ENCODE data around the gene BASP1. TPM values are rescaled to one million over a fixed set of nuclear protein-coding genes. Genes with fewer than 3 reads are reported as not detected.
A peak's percentile ranks its signal among the peaks of the same experiment; 100 is the strongest.

Gene BASP1
- total RNA-seq, 2 experiments from 2014 or later: not detected

DNA sequence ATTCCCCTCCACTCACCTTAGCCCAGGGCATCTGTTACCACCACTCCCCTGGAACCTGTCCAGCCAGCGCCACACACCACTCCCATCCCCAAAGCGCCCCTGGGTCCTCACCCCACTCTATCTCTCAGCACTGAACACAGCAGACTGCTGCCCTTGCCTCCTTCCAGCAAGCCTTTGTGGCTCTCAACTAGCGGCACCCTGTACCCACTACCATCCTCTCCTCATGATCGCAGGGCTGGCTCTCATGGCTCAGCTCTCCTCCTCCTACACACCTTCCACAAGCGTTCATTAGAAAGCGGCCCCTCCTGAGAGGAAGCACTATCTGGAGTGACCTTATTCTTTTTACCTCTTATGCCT lies 13.3 kb upstream of the BASP1 start:
- ChIA-PET POLR2A (no interaction called here), CTCF (interaction anchor here (2.4 kb wide), 1 partner anchor 12 kb away, joined by 7 read pairs; no protein-coding TSS in a partner anchor)
- no peak overlapping the region for H3K4me3 Mint-ChIP-seq
- no peaks in the 10 kb centered on the region for H3K9me3 Mint-ChIP-seq
- no peaks in the 10 kb centered on the region for H3K36me3 Mint-ChIP-seq (ENCODE audit: low read depth)
- no peak for DNase-seq
- H3K4me1 Mint-ChIP-seq: no peaks in the 10 kb centered on the region
- H3K27me3 Mint-ChIP-seq: no peaks in the 10 kb centered on the region
- no peak overlapping the region for H3K27ac Mint-ChIP-seq

DNA sequence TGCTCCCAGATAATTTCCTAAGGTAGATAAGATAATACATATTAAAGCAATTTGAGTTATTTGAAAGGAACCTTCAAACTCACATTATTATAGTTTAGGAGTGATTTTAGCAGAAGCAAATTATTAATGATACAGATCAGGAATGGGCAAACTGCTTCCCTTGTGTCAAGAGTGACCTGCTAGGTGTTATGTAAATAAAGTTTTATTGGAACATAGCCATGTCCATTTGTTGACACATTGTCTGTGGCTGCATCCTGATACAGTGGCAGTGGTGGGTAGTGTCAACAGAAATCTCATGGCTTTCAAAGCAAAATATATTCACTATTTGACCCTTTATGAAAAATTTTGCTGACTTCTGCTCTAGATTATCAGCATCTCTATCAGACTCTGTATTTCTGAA lies 11.4 kb upstream of the BASP1 start:
- ChIA-PET POLR2A (no interaction called here), CTCF (no interaction called here)
- no peak overlapping the region for H3K27ac Mint-ChIP-seq
- H3K9me3 Mint-ChIP-seq: no peaks in the 10 kb centered on the region
- no peaks in the 10 kb centered on the region for H3K27me3 Mint-ChIP-seq
- no peak overlapping the region for H3K4me3 Mint-ChIP-seq
- DNase-seq: no peak
- H3K36me3 Mint-ChIP-seq (ENCODE audit: low read depth): no peaks in the 10 kb centered on the region
- H3K4me1 Mint-ChIP-seq: no peaks in the 10 kb centered on the region

- H3K27me3 Mint-ChIP-seq: peaks cover 22% of the 10 kb centered on the region
- H3K27ac Mint-ChIP-seq: no peak overlapping the region
- DNase-seq: no peak
- no peaks in the 10 kb centered on the region for H3K36me3 Mint-ChIP-seq (ENCODE audit: low read depth)
- no peaks in the 10 kb centered on the region for H3K9me3 Mint-ChIP-seq
- no peaks in the 10 kb centered on the region for H3K4me1 Mint-ChIP-seq
- H3K4me3 Mint-ChIP-seq: no peak overlapping the region
- ChIA-PET POLR2A (no interaction called here), CTCF (no interaction called here)
Observed at GRCh38 chr5:17212191-17212590, 5.2 kb upstream of the BASP1 start.

GRCh38 chr5:17212996-17213395 lies 4.4 kb upstream of the BASP1 start:
- no peaks in the 10 kb centered on the region for H3K9me3 Mint-ChIP-seq
- no peaks in the 10 kb centered on the region for H3K4me1 Mint-ChIP-seq
- DNase-seq: no peak
- no peak overlapping the region for H3K27ac Mint-ChIP-seq
- ChIA-PET POLR2A (no interaction called here), CTCF (interaction anchor here (0.8 kb wide), 1 partner anchor 13 kb away, joined by 3 read pairs; no protein-coding TSS in a partner anchor)
- H3K36me3 Mint-ChIP-seq (ENCODE audit: low read depth): no peaks in the 10 kb centered on the region
- no peak overlapping the region for H3K4me3 Mint-ChIP-seq
- peaks cover 22% of the 10 kb centered on the region for H3K27me3 Mint-ChIP-seq

DNA sequence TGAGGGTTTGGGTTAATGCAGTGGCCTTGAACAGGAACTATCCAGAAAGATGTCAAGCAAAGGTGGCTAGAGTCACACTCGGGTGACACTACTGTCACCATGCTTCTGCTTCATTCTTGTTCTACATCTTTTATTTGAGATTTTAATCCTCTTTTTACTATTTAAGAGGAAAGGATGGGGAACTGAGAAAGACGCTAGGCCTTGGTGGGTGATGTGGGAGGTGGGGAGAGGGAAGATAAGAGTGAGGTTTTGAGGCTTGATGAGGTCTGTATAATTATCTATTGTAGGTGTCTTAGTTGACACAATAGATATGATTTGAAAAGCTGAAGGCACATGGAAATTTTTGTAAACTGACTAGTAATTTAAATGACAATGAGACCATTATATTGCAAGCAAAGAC lies 3.5 kb upstream of the BASP1 start:
- Mint-ChIP-seq H3K9me3 (no peaks in the 10 kb centered on the region), H3K27ac (no peak overlapping the region), H3K36me3 (ENCODE audit: low read depth) (no peaks in the 10 kb centered on the region), H3K27me3 (peaks cover 27% of the 10 kb centered on the region), H3K4me3 (no peak overlapping the region), H3K4me1 (no peaks in the 10 kb centered on the region)
- DNase-seq: no peak
- ChIA-PET CTCF (no interaction called here), POLR2A (no interaction called here)

DNA sequence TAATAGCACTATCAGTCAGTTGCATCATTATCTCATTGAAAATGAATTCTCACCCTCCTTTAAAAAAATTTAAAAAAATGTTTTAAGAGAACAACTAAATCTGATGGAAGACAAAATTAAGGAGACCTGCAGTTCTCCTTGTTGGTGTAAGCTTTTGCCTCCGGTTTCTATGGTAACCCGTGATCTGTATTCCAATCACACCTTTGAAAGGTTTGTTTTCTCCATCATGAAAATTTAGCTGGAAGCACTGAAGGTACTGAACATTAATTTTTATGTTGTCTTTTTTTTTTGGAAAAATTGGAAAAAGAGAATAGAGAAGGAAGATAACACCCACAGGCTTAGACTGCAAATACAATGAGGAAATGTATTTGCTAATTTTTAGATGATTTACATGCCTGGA lies 2.5 kb upstream of the BASP1 start:
- POLR2A ChIA-PET: no interaction called here

GRCh38 chr5:17215361-17215760 lies 2.1 kb upstream of the BASP1 start:
- Mint-ChIP-seq H3K27me3 (peaks cover 40% of the 10 kb centered on the region), H3K9me3 (no peaks in the 10 kb centered on the region), H3K36me3 (ENCODE audit: low read depth) (no peaks in the 10 kb centered on the region), H3K4me3 (no peak overlapping the region), H3K4me1 (no peaks in the 10 kb centered on the region), H3K27ac (no peak overlapping the region)
- ChIA-PET CTCF (interaction anchor here (1.2 to 2.0 kb wide), 4 partner anchors 12 to 1101 kb away, joined by 3 to 14 read pairs (median 6); no protein-coding TSS in a partner anchor), POLR2A (no interaction called here)
- DNase-seq: no peak

More for the DNA sequence above, 2.5 kb upstream of the BASP1 start:
- Mint-ChIP-seq H3K27me3 (peaks cover 37% of the 10 kb centered on the region), H3K36me3 (ENCODE audit: low read depth) (no peaks in the 10 kb centered on the region), H3K4me1 (no peaks in the 10 kb centered on the region), H3K9me3 (no peaks in the 10 kb centered on the region), H3K4me3 (no peak overlapping the region), H3K27ac (no peak overlapping the region)
- CTCF ChIA-PET: interaction anchor here (2.0 kb wide), 1 partner anchor 1090 kb away, joined by 14 read pairs; no protein-coding TSS in a partner anchor
- DNase-seq: no peak

DNA sequence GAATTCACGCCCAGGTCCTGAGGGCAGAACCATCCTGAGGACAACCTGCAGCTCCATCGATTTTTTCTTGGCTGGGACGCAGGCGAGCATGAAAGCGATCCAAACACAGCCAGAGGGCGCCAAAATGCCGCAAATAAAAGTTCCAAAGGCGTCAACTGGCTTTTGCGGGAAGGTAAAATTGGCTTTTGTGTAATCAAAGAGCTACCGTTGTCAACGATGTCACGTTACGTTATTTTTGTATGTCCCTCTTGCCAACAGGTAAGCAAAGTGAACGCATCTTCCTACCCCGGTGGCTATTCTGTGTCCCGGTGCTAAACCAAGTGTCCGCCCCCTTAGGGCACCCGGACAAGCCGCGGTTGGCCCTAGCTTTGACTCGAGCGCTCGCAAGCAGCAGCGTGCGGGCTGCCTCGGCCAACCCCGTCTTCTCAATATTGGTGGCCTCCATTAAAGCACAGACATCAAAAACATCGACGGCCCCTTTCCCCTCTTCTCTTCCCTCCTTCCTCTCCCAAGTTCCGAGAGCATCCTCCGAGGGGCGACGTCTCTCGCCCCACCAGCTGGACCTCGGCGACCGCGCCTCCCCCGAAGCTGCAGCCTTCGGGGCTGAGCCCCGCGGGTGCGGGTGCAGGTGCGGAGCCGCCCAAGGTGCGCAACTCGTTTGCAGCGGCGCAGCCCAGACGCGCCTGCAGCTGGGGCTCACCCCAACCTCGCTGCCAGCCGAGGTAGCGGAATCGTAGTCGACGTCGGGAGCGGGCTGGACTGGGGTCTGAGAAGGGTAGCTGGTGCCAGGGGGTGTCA lies 1.1 kb upstream of the BASP1 start:
- no peaks in the 10 kb centered on the region for H3K9me3 Mint-ChIP-seq
- no peak overlapping the region for H3K27ac Mint-ChIP-seq
- H3K27me3 Mint-ChIP-seq: peaks cover 40% of the 10 kb centered on the region
- H3K4me3 Mint-ChIP-seq: no peak overlapping the region
- CTCF ChIA-PET: interaction anchor here (1.1 to 2.0 kb wide), 5 partner anchors 10 to 1100 kb away, joined by 3 to 14 read pairs (median 4); no protein-coding TSS in a partner anchor
- peak; percentile 42 for DNase-seq
- H3K4me1 Mint-ChIP-seq: no peaks in the 10 kb centered on the region
- H3K36me3 Mint-ChIP-seq (ENCODE audit: low read depth): no peaks in the 10 kb centered on the region
- POLR2A ChIA-PET: no interaction called here

DNA sequence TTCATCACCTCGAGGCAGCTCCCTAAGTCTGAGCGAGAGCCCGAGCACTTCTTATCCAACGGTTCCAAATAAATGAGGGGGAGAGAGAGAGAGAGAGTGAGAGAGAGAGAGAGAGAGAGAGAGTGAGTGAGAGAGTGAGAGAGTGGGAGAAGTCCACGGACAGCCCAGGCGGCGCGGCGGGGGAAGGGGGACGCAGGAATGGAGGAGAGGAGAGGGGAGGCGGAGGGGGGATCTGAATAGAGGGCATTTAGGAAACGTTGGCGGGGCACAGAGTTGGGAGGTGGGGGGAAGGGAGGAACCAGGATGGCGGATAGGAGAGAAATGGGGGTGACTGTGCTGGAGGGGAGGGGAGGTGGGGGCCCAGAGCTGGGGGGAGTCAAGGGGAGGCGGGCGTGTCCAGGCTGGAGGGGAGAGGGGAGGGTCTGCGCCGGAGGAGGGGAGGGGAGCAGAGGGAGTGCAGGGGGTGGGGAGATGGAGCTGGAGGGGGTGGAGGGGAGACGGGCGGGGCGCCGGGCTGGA lies 398 bp upstream of the BASP1 start:
- ChIA-PET POLR2A (no interaction called here), CTCF (interaction anchor here (1.7 to 2.0 kb wide), 2 partner anchors 14 to 1088 kb away, joined by 7 to 14 read pairs; no protein-coding TSS in a partner anchor)
- Mint-ChIP-seq H3K9me3 (no peaks in the 10 kb centered on the region), H3K36me3 (ENCODE audit: low read depth) (no peaks in the 10 kb centered on the region), H3K27ac (no peak overlapping the region), H3K27me3 (peaks cover 40% of the 10 kb centered on the region), H3K4me3 (no peak overlapping the region), H3K4me1 (no peaks in the 10 kb centered on the region)
- no peak for DNase-seq

DNA sequence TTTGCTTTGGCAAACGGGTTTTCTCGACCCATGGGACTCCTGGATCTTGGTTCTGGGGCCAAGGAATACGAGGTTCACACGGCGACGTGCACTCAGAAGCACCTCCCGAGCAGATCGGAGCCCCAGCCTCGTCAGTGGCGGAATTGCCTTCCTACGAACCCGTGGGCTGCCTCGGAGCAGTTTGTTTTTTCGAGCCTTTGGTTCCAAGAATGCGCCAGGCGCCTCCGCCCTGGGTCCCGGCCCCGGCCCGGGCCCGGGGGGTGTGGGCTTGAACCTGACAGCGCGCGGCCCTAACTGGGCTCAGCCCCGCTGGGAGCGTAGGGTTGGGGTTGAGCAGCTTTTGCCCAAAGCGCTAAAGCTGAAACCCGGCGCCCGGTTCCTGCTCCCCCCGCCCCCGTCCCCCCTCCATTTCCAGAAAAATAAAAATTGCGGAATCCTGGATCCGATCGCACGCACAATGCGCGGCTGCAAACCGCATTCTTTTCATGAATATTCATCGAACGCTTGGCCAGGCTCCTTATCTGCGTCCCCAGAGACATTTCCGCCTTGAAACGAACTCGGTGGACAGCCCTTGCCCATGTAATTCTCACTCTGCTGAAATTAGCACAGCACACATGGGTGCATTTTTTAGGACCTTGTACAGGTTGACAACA lies 1.0 kb downstream of the BASP1 start:
- ChIA-PET POLR2A (no interaction called here), CTCF (no interaction called here)
- H3K4me1 Mint-ChIP-seq: no peaks in the 10 kb centered on the region

DNA sequence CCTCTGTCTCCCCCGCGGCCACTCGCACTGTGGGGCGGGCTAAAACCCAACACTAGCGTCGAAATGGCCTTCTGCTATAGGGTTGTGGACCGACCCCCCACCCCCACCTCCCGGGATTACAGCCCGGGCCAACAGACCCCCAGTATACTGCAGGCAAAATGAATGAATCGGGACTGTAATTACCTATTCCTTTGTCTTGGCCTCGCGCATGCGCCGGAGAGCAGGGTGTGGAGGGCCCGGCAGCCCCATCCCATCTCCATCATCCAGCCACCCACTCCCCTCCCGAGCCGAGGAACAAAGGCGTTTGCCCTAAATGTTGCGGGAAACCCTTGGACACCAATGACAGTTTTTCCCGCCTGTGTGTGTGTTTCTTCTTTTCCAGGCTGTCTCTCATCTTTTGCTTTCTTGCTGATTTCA lies 1.6 kb downstream of the BASP1 start:
- ChIA-PET POLR2A (no interaction called here), CTCF (no interaction called here)
- Mint-ChIP-seq H3K36me3 (ENCODE audit: low read depth) (no peaks in the 10 kb centered on the region), H3K4me3 (no peak overlapping the region), H3K27me3 (peaks cover 39% of the 10 kb centered on the region), H3K27ac (no peak overlapping the region), H3K9me3 (no peaks in the 10 kb centered on the region), H3K4me1 (no peaks in the 10 kb centered on the region)
- no peak for DNase-seq

More for the DNA sequence above, 1.0 kb downstream of the BASP1 start:
- Mint-ChIP-seq H3K9me3 (no peaks in the 10 kb centered on the region), H3K27me3 (peaks cover 40% of the 10 kb centered on the region), H3K27ac (no peak overlapping the region), H3K36me3 (ENCODE audit: low read depth) (no peaks in the 10 kb centered on the region), H3K4me3 (no peak overlapping the region)
- DNase-seq: no peak

DNA sequence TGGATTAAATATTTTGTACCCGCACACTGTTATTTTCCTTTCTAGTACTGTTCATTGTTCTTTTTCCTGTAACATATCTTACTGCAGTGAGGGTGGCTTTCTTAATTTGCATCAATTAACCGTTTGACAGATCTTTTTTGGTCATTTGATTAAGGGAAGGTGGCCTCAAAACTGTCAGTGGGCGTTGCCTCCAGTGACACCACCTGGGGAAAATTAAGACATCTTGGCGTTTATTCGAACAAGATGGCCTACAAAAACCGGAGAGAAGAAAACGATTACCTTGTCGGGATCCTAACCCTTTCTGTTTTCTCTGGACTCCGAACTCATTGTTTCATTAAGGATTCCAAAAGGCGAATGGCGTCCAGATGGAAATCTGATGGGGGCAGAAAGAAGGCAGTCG lies 2.0 kb downstream of the BASP1 start:
- H3K9me3 Mint-ChIP-seq: no peaks in the 10 kb centered on the region
- ChIA-PET POLR2A (no interaction called here), CTCF (no interaction called here)
- no peaks in the 10 kb centered on the region for H3K4me1 Mint-ChIP-seq
- no peak overlapping the region for H3K27ac Mint-ChIP-seq
- DNase-seq: no peak
- no peak overlapping the region for H3K4me3 Mint-ChIP-seq
- no peaks in the 10 kb centered on the region for H3K36me3 Mint-ChIP-seq (ENCODE audit: low read depth)
- peaks cover 38% of the 10 kb centered on the region for H3K27me3 Mint-ChIP-seq

- no peaks in the 10 kb centered on the region for H3K36me3 Mint-ChIP-seq (ENCODE audit: low read depth)
- DNase-seq: no peak
- no peaks in the 10 kb centered on the region for H3K4me1 Mint-ChIP-seq
- H3K27me3 Mint-ChIP-seq: peaks cover 37% of the 10 kb centered on the region
- no peaks in the 10 kb centered on the region for H3K9me3 Mint-ChIP-seq
- H3K27ac Mint-ChIP-seq: no peak overlapping the region
- ChIA-PET POLR2A (no interaction called here), CTCF (no interaction called here)
- no peak overlapping the region for H3K4me3 Mint-ChIP-seq
Observed at GRCh38 chr5:17219992-17220391, 2.6 kb downstream of the BASP1 start.
